IMR-90 (cell line): ENCODE results near the gene TMEM14C. TPM values are rescaled to one million over a fixed set of nuclear protein-coding genes. Genes with fewer than 3 reads are reported as not detected.
A peak's percentile ranks its signal among the peaks of the same experiment; 100 is the strongest.

Experiments
- ATAC-seq: fragments of 200-7000 bp; cut with Tn5 transposase; 2 replicates; pipeline ENCODE4 v1.9.1; 2020; ENCODE audit warnings: low read depth, mild to moderate bottlenecking, moderate library complexity
- BruUV-seq: library from RNA; stranded (reverse); fragments of 400-500 nt; replicated peaks from 2 replicates; lab custom pipeline; 2021; lab: Mats Ljungman, UMichigan
- CTCF ChIA-PET: fragments of 300-600 bp; formaldehyde crosslinking; extraction: SDS; loops from one replicate; lab custom pipeline; 2021; ENCODE audit warnings: antibody characterized with exemption; lab: Yijun Ruan, JAX
- POLR2A ChIA-PET: fragments of 300-600 bp; sonication (Branson Sonifier 250); formaldehyde crosslinking; loops from one replicate; lab custom pipeline; 2022; ENCODE audit warnings: antibody characterized with exemption; ENCODE audit not compliant: unreplicated experiment; lab: Charles Lee
- DNase-seq: peaks from one replicate; pipeline ENCODE4 v3.0.0; 2013
- H2AFZ ChIP-seq: replicated peaks from 2 replicates; pipeline ENCODE3; 2013; ENCODE audit warnings: low read length, mild to moderate bottlenecking; ENCODE audit not compliant: poor library complexity
- H2AK5ac ChIP-seq: 2 replicates; pipeline ENCODE4 v1.6.1; 2013; ENCODE audit warnings: low read depth, low read length, inconsistent platforms
- H2AK9ac ChIP-seq: replicated peaks from 2 replicates; pipeline ENCODE3; 2013; ENCODE audit warnings: mild to moderate bottlenecking, low read depth, low read length, moderate library complexity; ENCODE audit not compliant: poor library complexity
- H2BK120ac ChIP-seq: 2 replicates; pipeline ENCODE4 v1.6.1; 2013; ENCODE audit warnings: low read depth, low read length, inconsistent platforms
- H2BK15ac ChIP-seq: 3 replicates; pipeline ENCODE4 v1.6.1; 2013; ENCODE audit warnings: low read depth, low read length, inconsistent platforms
- H2BK20ac ChIP-seq: 2 replicates; pipeline ENCODE4 v1.6.1; 2013; ENCODE audit warnings: low read depth, mild to moderate bottlenecking, inconsistent platforms, low read length, moderate library complexity
- H2BK5ac ChIP-seq: 2 replicates; pipeline ENCODE4 v1.6.1; 2013; ENCODE audit warnings: mild to moderate bottlenecking, low read depth, low read length, inconsistent platforms; ENCODE audit not compliant: poor library complexity, severe bottlenecking
- H3K14ac ChIP-seq: replicated peaks from 2 replicates; pipeline ENCODE4 v1.6.1; 2013; ENCODE audit warnings: low read depth, low read length, inconsistent platforms
- H3K18ac ChIP-seq: 2 replicates; pipeline ENCODE4 v1.6.1; 2013; ENCODE audit warnings: low read depth, low read length, control low read depth
- H3K23ac ChIP-seq: 2 replicates; pipeline ENCODE4 v1.6.1; 2013; ENCODE audit warnings: low read depth, low read length, inconsistent platforms
- H3K27ac ChIP-seq: 2 replicates; pipeline ENCODE4 v1.5.1; 2013; ENCODE audit warnings: mild to moderate bottlenecking, control low read depth, low read length; ENCODE audit not compliant: insufficient read depth
- H3K27me3 ChIP-seq: 2 replicates; pipeline ENCODE4 v1.6.1; 2013; ENCODE audit warnings: low read length; ENCODE audit not compliant: control insufficient read depth, insufficient read depth
- H3K36me3 ChIP-seq: 2 replicates; pipeline ENCODE4 v1.6.1; 2013; ENCODE audit warnings: low read length, mixed read lengths; ENCODE audit not compliant: control insufficient read depth, insufficient read depth
- H3K4ac ChIP-seq: 2 replicates; pipeline ENCODE4 v1.6.1; 2013; ENCODE audit warnings: low read depth, low read length, inconsistent platforms
- H3K4me1 ChIP-seq: 2 replicates; pipeline ENCODE4 v1.6.1; 2013; ENCODE audit warnings: low read length, mixed read lengths; ENCODE audit not compliant: control insufficient read depth, insufficient read depth
- H3K4me2 ChIP-seq: 2 replicates; pipeline ENCODE4 v1.6.1; 2013; ENCODE audit warnings: low read depth, mild to moderate bottlenecking, control low read depth, low read length, moderate library complexity
- H3K4me3 ChIP-seq: 2 replicates; pipeline ENCODE4 v1.5.1; 2013; ENCODE audit warnings: low read depth, mild to moderate bottlenecking, control low read depth, low read length, moderate library complexity; ENCODE audit not compliant: insufficient read depth
- H3K56ac ChIP-seq: 2 replicates; pipeline ENCODE4 v1.6.1; 2013; ENCODE audit warnings: low read length, inconsistent platforms; ENCODE audit not compliant: insufficient read depth; ENCODE audit errors: extremely low read depth
- H3K79me1 ChIP-seq, 2 experiments: 2 replicates each; pipeline ENCODE4 v1.6.1; 2013; ENCODE audit warnings: low read length in 2 of 2, inconsistent platforms in 1 of 2, low read depth in 1 of 2
- H3K9ac ChIP-seq: 2 replicates; pipeline ENCODE4 v1.6.1; 2013; ENCODE audit warnings: low read depth, low read length, control low read depth
- H3K9me1 ChIP-seq: 2 replicates; pipeline ENCODE4 v1.6.1; 2013; ENCODE audit warnings: low read length, inconsistent platforms; ENCODE audit not compliant: insufficient read depth
- H3K9me3 ChIP-seq: 2 replicates; pipeline ENCODE4 v1.6.1; 2013; ENCODE audit warnings: low read length; ENCODE audit not compliant: control insufficient read depth, insufficient read depth
- H4K20me1 ChIP-seq: 2 replicates; pipeline ENCODE4 v1.6.1; 2013; ENCODE audit warnings: low read length, inconsistent platforms; ENCODE audit not compliant: insufficient read depth
- H4K5ac ChIP-seq: 2 replicates; pipeline ENCODE4 v1.6.1; 2013; ENCODE audit warnings: mild to moderate bottlenecking, low read depth, low read length, control low read depth
- H4K8ac ChIP-seq, 2 experiments: 2 replicates each; pipeline ENCODE4 v1.6.1; 2013; ENCODE audit warnings: low read depth in 2 of 2, low read length in 2 of 2, control low read depth in 1 of 2, inconsistent platforms in 1 of 2
- H4K91ac ChIP-seq: 2 replicates; pipeline ENCODE4 v1.6.1; 2013; ENCODE audit warnings: low read depth, low read length, inconsistent platforms; ENCODE audit not compliant: insufficient read depth
- BHLHE40 ChIP-seq: fragments of 150-350 bp; IDR thresholded peaks from 2 replicates; pipeline ENCODE4 v1.6.1; 2016; ENCODE audit warnings: mild to moderate bottlenecking, low read depth, low read length
- CEBPB ChIP-seq: IDR thresholded peaks from 2 replicates; pipeline ENCODE4 v1.6.1; 2012; ENCODE audit warnings: low read depth, low read length, improper control_type of control experiment
- CHD1 ChIP-seq: IDR thresholded peaks from 2 replicates; pipeline ENCODE4 v1.6.1; 2012; ENCODE audit warnings: low read depth, low read length, improper control_type of control experiment
- FOS ChIP-seq: fragments of 150-350 bp; IDR thresholded peaks from 2 replicates; pipeline ENCODE4 v1.6.1; 2016; ENCODE audit warnings: low read depth, low read length
- MAFK ChIP-seq: IDR thresholded peaks from 2 replicates; pipeline ENCODE4 v1.6.1; 2012; ENCODE audit warnings: low read depth, low read length, improper control_type of control experiment
- MAZ ChIP-seq: IDR thresholded peaks from 2 replicates; pipeline ENCODE4 v1.6.1; 2012; ENCODE audit warnings: low read depth, mild to moderate bottlenecking, low read length, improper control_type of control experiment, moderate library complexity, borderline replicate concordance
- MXI1 ChIP-seq: IDR thresholded peaks from 2 replicates; pipeline ENCODE4 v1.6.1; 2012; ENCODE audit warnings: low read depth, mild to moderate bottlenecking, low read length, moderate library complexity, borderline replicate concordance
- NFE2L2 ChIP-seq: fragments of 150-350 bp; IDR thresholded peaks from 2 replicates; pipeline ENCODE4 v1.6.1; 2016; ENCODE audit warnings: low read depth, mild to moderate bottlenecking, low read length
- POLR2A ChIP-seq: IDR thresholded peaks from 2 replicates; pipeline ENCODE4 v1.6.1; 2012; ENCODE audit warnings: mild to moderate bottlenecking, low read depth, low read length
- RAD21 ChIP-seq: IDR thresholded peaks from 2 replicates; pipeline ENCODE4 v1.6.1; 2012; ENCODE audit warnings: low read length, improper control_type of control experiment
- RCOR1 ChIP-seq: IDR thresholded peaks from 2 replicates; pipeline ENCODE4 v1.6.1; 2012; ENCODE audit warnings: mild to moderate bottlenecking, low read length, improper control_type of control experiment; ENCODE audit not compliant: insufficient replicate concordance
- RFX5 ChIP-seq: IDR thresholded peaks from 2 replicates; pipeline ENCODE4 v1.8.0; 2012; ENCODE audit warnings: low read depth, mild to moderate bottlenecking, low read length, moderate library complexity
- SMC3 ChIP-seq: fragments of 150-350 bp; IDR thresholded peaks from 2 replicates; pipeline ENCODE4 v1.6.1; 2016; ENCODE audit warnings: low read depth, mild to moderate bottlenecking, antibody characterized with exemption, low read length, moderate library complexity
- WGBS, 2 experiments: methylation state at CpG; one replicate each; pipeline versions ENCODE4 v1.1.5 to v1.1.7; 2013; ENCODE audit warnings: missing lambda C conversion rate in 2 of 2; ENCODE audit not compliant: insufficient read length in 1 of 2; ENCODE audit errors: extremely low coverage in 2 of 2; 5-methylcytosine and 5-hydroxymethylcytosine counted together
- dilution Hi-C: fragments of 300-500 bp; cut with HindIII; formaldehyde crosslinking; loops from one replicate; pipeline ENCODE4 v1.14.3; 2018; ENCODE audit warnings: low sequenced_read_pairs; ENCODE audit not compliant: unreplicated experiment
- in situ Hi-C: fragments of 300-500 bp; cut with MboI; formaldehyde crosslinking; loops from 3 replicates; pipeline ENCODE4 v1.14.3; 2019; ENCODE audit warnings: low sequenced_read_pairs, inconsistent platforms, mixed read lengths
- intact Hi-C: fragments of 100-400 bp; cut with micrococcal nuclease; formaldehyde crosslinking; loops from 2 replicates; pipeline ENCODE4 v1.10.0; 2022
- polyA plus RNA-seq, 3 experiments: library from polyadenylated mRNA; depleted of rRNA; stranded (reverse); fragments of >200 nt; gene quantifications; 2 replicates each; pipeline ENCODE4 v1.2.3, GENCODE V29; 2012; ENCODE audit warnings: low replicate concordance in 1 of 3
- total RNA-seq: library from RNA; depleted of rRNA; stranded (reverse); fragments of >200 nt; gene quantifications from 2 replicates; pipeline ENCODE4 v1.2.3, GENCODE V29; 2012

Gene TMEM14C
- total and polyA plus RNA-seq, 2 of the 4 experiments (the other 2 are of a cell fraction): 129 to 175 TPM

- H3K4ac ChIP-seq: no peak overlapping the region
- in situ Hi-C loops: no loop called here
- H3K9me3 ChIP-seq: no peaks in the 10 kb centered on the region
- H3K9ac ChIP-seq: no peak overlapping the region
- no peak overlapping the region for H3K4me2 ChIP-seq
- no peak overlapping the region for H3K4me3 ChIP-seq
- no peak overlapping the region for H3K23ac ChIP-seq
- intact Hi-C loops: no loop called here
- H3K36me3 ChIP-seq: no peaks in the 10 kb centered on the region
- H3K14ac ChIP-seq: no peak overlapping the region
- H2BK15ac ChIP-seq: no peak overlapping the region
- dilution Hi-C loops: no loop called here
- no TSS peak for BruUV-seq
- H3K9me1 ChIP-seq: no peaks in the 10 kb centered on the region
- peaks cover 10% of the 10 kb centered on the region for H3K27me3 ChIP-seq
- CTCF ChIA-PET: no interaction called here
- no peak overlapping the region for H2AK9ac ChIP-seq
- peak overlapping the region; percentile 14 for H2AFZ ChIP-seq
- TF ChIP-seq BHLHE40 (no peak), RCOR1 (no peak), MXI1 (no peak), MAZ (no peak), SMC3 (no peak), RFX5 (no peak), CHD1 (no peak), RAD21 (no peak), POLR2A (no peak), NFE2L2 (no peak), MAFK (no peak), FOS (no peak), CEBPB (no peak)
- no peak overlapping the region for H4K8ac ChIP-seq
- H2AK5ac ChIP-seq: no peak overlapping the region
- WGBS, 2 experiments: no CpG with 5 or more reads among the region's 5 CpGs
- no peak overlapping the region for H2BK20ac ChIP-seq
- no peak overlapping the region for H3K18ac ChIP-seq
- ATAC-seq (no peak), DNase-seq (no peak)
- no peak overlapping the region for H3K27ac ChIP-seq
- no peaks in the 10 kb centered on the region for H3K4me1 ChIP-seq
- H4K91ac ChIP-seq: no peak overlapping the region
- H3K79me1 ChIP-seq: no peaks in the 10 kb centered on the region
- H4K20me1 ChIP-seq: no peaks in the 10 kb centered on the region
- POLR2A ChIA-PET: no interaction called here
- no peak overlapping the region for H2BK120ac ChIP-seq
- H4K5ac ChIP-seq: no peak overlapping the region
- no peak overlapping the region for H2BK5ac ChIP-seq
- H3K56ac ChIP-seq: no peak overlapping the region
These were observed 38.3 kb upstream of the TMEM14C start for GRCh38 chr6:10684618-10685017.
